Effector memory CD4-positive, alpha-beta T cell (primary cell): Measurements from ENCODE around the gene C11orf24.
"Not testable (repeated sequence)": the region's sequence is repeated elsewhere in the genome, so short reads cannot be mapped to it uniquely, and the experiment has no call there.

Experiments
- DNase-seq, 3 donors: peaks; one replicate each; pipeline ENCODE4 v3.0.0-alpha.2; 2020
- H3K27ac ChIP-seq: 2 replicates; pipeline ENCODE4 v1.7.0; 2013; ENCODE audit warnings: mild to moderate bottlenecking, low read length, moderate library complexity; ENCODE audit not compliant: insufficient read depth, poor library complexity, severe bottlenecking
- H3K27me3 ChIP-seq: replicated peaks from 2 replicates; pipeline ENCODE4 v1.7.0; 2013; ENCODE audit warnings: mild to moderate bottlenecking, low read length; ENCODE audit not compliant: insufficient read depth, control insufficient read depth, poor library complexity, severe bottlenecking
- H3K36me3 ChIP-seq: 2 replicates; pipeline ENCODE4 v1.7.0; 2013; ENCODE audit warnings: mild to moderate bottlenecking, low read length, moderate library complexity; ENCODE audit not compliant: control insufficient read depth, insufficient read depth
- H3K4me1 ChIP-seq: 2 replicates; pipeline ENCODE4 v1.7.0; 2013; ENCODE audit warnings: low read length, mild to moderate bottlenecking; ENCODE audit not compliant: control insufficient read depth, insufficient read depth, poor library complexity, severe bottlenecking
- H3K4me3 ChIP-seq: 2 replicates; pipeline ENCODE4 v1.7.0; 2013; ENCODE audit warnings: low read length, low read depth, mild to moderate bottlenecking; ENCODE audit not compliant: insufficient read depth, poor library complexity, severe bottlenecking
- H3K9me3 ChIP-seq: 2 replicates; pipeline ENCODE4 v1.7.0; 2013; ENCODE audit warnings: mild to moderate bottlenecking, low read length, moderate library complexity; ENCODE audit not compliant: control insufficient read depth

C11orf24 gene

GRCh38 chr11:68299517-68299879 is 27.7 kb upstream of the C11orf24 start:
- H3K4me3 ChIP-seq, H3K4me1 ChIP-seq, DNase-seq, H3K9me3 ChIP-seq, H3K27me3 ChIP-seq, H3K36me3 ChIP-seq, H3K27ac ChIP-seq: not testable (repeated sequence)

GRCh38 chr11:68298659-68299516 is 27.1 kb upstream of the C11orf24 start:
- Histone ChIP-seq H3K9me3 (no peaks in the 10 kb centered on the region), H3K27me3 (no peaks in the 10 kb centered on the region), H3K4me3 (no peak overlapping the region), H3K27ac (no peak overlapping the region), H3K4me1 (no peaks in the 10 kb centered on the region), H3K36me3 (no peaks in the 10 kb centered on the region)
- DNase-seq = no peak

GRCh38 chr11:68297812-68298658 is 26.3 kb upstream of the C11orf24 start:
- H3K4me3 ChIP-seq = no peak overlapping the region
- H3K27me3 ChIP-seq = no peaks in the 10 kb centered on the region
- no peaks in the 10 kb centered on the region for H3K9me3 ChIP-seq
- H3K27ac ChIP-seq = no peak overlapping the region
- no peaks in the 10 kb centered on the region for H3K4me1 ChIP-seq
- no peaks in the 10 kb centered on the region for H3K36me3 ChIP-seq
- DNase-seq = peak; percentile 46 to 59 (median 49)

- H3K27me3 ChIP-seq = no peaks in the 10 kb centered on the region
- H3K36me3 ChIP-seq = no peaks in the 10 kb centered on the region
- H3K4me3 ChIP-seq = no peak overlapping the region
- H3K4me1 ChIP-seq = no peaks in the 10 kb centered on the region
- H3K9me3 ChIP-seq = no peaks in the 10 kb centered on the region
- DNase-seq = no peak
- H3K27ac ChIP-seq = no peak overlapping the region
These were observed 25.7 kb upstream of the C11orf24 start for GRCh38 chr11:68297494-68297811.

- H3K9me3 ChIP-seq = no peaks in the 10 kb centered on the region
- H3K27ac ChIP-seq = no peak overlapping the region
- H3K27me3 ChIP-seq = no peaks in the 10 kb centered on the region
- no peaks in the 10 kb centered on the region for H3K4me1 ChIP-seq
- no peak for DNase-seq
- no peaks in the 10 kb centered on the region for H3K36me3 ChIP-seq
- no peak overlapping the region for H3K4me3 ChIP-seq
These were observed 25.2 kb upstream of the C11orf24 start for GRCh38 chr11:68297052-68297378.

GRCh38 chr11:68296344-68297051 is 24.7 kb upstream of the C11orf24 start:
- Histone ChIP-seq H3K9me3 (no peaks in the 10 kb centered on the region), H3K27ac (no peak overlapping the region), H3K4me1 (no peaks in the 10 kb centered on the region), H3K27me3 (no peaks in the 10 kb centered on the region), H3K4me3 (no peak overlapping the region), H3K36me3 (no peaks in the 10 kb centered on the region)
- no peak for DNase-seq

- Histone ChIP-seq H3K4me3 (no peak overlapping the region), H3K27me3 (no peaks in the 10 kb centered on the region), H3K4me1 (no peaks in the 10 kb centered on the region), H3K27ac (no peak overlapping the region), H3K36me3 (no peaks in the 10 kb centered on the region), H3K9me3 (no peaks in the 10 kb centered on the region)
- no peak for DNase-seq
These were observed 24.2 kb upstream of the C11orf24 start for GRCh38 chr11:68295940-68296339.

- H3K9me3 ChIP-seq = no peaks in the 10 kb centered on the region
- no peaks in the 10 kb centered on the region for H3K36me3 ChIP-seq
- H3K4me1 ChIP-seq = no peaks in the 10 kb centered on the region
- DNase-seq = no peak
- H3K4me3 ChIP-seq = no peak overlapping the region
- H3K27ac ChIP-seq = no peak overlapping the region
- H3K27me3 ChIP-seq = no peaks in the 10 kb centered on the region
These were observed 23.5 kb upstream of the C11orf24 start for GRCh38 chr11:68295271-68295670.

GRCh38 chr11:68293708-68294107 is 21.9 kb upstream of the C11orf24 start:
- no peak for DNase-seq
- Histone ChIP-seq H3K27ac (no peak overlapping the region), H3K4me1 (no peaks in the 10 kb centered on the region), H3K27me3 (no peaks in the 10 kb centered on the region), H3K9me3 (no peaks in the 10 kb centered on the region), H3K4me3 (no peak overlapping the region), H3K36me3 (no peaks in the 10 kb centered on the region)

GRCh38 chr11:68289456-68289855 is 17.7 kb upstream of the C11orf24 start:
- no peaks in the 10 kb centered on the region for H3K36me3 ChIP-seq
- no peaks in the 10 kb centered on the region for H3K4me1 ChIP-seq
- no peaks in the 10 kb centered on the region for H3K27me3 ChIP-seq
- DNase-seq = no peak
- no peak overlapping the region for H3K27ac ChIP-seq
- no peaks in the 10 kb centered on the region for H3K9me3 ChIP-seq
- no peak overlapping the region for H3K4me3 ChIP-seq
